ENCODE data around the gene HTRA1. TPM values are rescaled to one million over a fixed set of nuclear protein-coding genes. Genes with fewer than 3 reads are reported as not detected.

HTRA1 gene
- total RNA-seq, 3 donors from 2014 or later = 0.13 to 0.41 (median 0.26) TPM

DNA sequence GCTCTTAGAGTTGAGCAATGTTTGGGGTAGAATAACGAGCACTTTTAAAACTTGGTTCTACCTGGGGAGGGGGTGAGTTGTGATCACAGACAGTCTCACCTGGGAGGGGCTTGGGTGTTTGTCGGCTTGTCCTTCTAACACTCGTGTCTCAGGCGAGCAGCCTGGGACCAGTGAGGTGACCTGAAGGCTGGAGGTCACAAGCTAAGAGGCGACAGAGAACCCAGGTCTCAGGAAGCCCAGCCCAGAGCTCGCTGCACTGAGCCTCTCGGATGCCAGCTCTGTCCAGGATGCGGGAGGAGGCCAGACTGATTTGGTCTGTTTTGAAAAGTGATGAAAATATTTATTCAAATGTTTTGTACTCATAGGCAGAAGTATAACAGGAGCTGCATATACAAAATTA is 11.8 kb downstream of the HTRA1 start:
- ATAC-seq (no peak), DNase-seq (no peak)
- Mint-ChIP-seq H3K36me3 (ENCODE audit: insufficient read depth) (no peaks in the 10 kb centered on the region), H3K4me1 (ENCODE audit: low read depth) (peaks cover 5% of the 10 kb centered on the region), H3K27me3 (ENCODE audit: low read depth) (peaks cover 12% of the 10 kb centered on the region), H3K9me3 (no peaks in the 10 kb centered on the region), H3K4me3 (no peak overlapping the region)

DNA sequence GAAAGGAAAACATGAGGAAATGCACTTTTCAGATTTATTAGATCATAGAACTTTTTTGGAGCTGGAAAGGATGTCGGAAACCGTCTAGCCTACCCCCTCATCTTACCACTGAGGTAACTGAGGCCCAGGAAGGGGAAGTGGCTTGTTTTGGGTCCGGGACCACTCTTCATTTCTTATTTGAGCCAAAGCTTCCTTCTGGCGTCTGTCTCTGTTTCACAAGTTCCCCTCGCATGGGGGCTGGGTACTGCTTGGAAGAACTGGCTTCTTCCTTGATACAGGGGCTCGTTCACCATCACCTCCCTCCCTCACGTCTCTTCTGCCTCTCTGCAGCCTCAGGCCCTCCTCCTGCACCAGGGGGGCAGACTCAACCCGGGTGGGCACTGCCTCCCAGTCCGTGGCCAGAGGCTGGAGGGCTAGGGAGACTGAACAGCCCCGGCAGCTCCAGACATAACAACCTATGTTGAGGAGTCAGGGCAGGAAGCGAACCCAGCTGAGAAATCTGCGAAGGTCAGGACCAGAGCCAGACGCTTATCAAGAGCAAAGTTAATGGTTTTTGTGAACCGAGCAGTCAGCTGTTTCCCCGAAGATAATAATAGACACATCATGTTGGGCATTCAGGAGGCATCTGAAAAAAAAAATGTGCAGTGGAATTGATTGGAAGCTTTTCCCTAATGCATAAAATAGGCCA is 12.9 kb downstream of the HTRA1 start:
- DNase-seq (no peak), ATAC-seq (no peak)
- Mint-ChIP-seq H3K36me3 (ENCODE audit: insufficient read depth) (no peaks in the 10 kb centered on the region), H3K9me3 (no peaks in the 10 kb centered on the region), H3K4me1 (ENCODE audit: low read depth) (peaks cover 5% of the 10 kb centered on the region), H3K27me3 (ENCODE audit: low read depth) (peaks cover 12% of the 10 kb centered on the region), H3K4me3 (no peak overlapping the region)

DNA sequence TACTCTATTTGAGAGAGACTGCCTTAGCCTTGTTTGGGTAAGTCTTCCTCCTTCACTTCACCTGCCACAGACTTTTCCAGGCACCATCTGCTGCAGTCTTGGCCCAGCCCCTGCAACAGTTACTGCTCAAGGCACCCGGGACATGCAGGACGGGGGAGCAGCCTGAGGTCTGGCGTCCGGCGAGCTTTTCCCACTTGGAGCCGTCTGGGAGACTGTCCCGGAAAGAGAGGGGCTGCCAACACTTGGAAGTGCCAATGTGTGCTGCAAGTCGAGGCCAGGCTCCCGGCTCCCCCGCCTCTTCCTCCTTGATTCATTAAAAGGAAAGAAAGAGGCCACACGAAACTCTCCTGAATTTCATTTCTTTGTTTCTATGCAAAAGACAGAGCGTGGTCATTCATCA is 13.7 kb downstream of the HTRA1 start:
- ATAC-seq = no peak
- H3K27me3 Mint-ChIP-seq (ENCODE audit: low read depth) = peaks cover 12% of the 10 kb centered on the region
- no peak overlapping the region for H3K4me3 Mint-ChIP-seq
- no peaks in the 10 kb centered on the region for H3K36me3 Mint-ChIP-seq (ENCODE audit: insufficient read depth)
- peaks cover 5% of the 10 kb centered on the region for H3K4me1 Mint-ChIP-seq (ENCODE audit: low read depth)
- no peaks in the 10 kb centered on the region for H3K9me3 Mint-ChIP-seq
- DNase-seq = no peak

DNA sequence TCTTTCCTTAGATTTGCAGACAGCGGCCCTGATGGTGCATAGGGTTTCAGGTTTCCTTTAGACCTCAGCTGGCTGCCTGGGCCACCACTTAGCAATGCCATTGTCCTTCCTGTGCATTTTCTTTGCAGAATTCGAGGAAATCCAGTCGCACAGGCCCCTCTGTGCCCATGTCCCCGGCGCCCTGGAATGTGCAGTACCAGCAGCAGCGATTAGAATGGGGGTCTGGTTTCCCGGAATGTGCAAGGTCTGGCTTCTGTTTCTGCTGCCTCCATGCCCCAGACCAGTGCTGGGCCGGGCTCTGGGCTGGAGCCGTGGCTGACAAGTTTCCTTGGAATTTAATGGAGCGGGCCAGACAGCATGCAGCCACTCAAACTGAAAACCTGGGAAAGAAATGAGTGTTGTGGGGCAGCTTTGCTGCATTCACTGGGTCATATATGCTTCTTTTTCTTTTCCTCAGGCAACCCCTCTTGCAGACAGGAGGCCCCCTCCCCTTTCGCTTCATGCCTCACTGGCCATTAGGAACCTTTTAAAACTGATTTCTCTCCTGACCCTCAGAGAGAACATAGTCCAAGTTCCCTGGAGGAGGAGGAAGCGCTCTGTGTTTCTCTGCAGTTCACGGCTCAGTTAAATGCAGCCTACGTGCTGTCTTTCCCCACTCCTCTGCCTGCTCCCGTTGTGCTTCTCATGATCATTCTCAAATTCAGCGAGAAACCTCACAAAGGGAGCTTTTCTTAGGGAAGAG is 14.4 kb downstream of the HTRA1 start:
- Mint-ChIP-seq H3K36me3 (ENCODE audit: insufficient read depth) (no peaks in the 10 kb centered on the region), H3K4me1 (ENCODE audit: low read depth) (peaks cover 5% of the 10 kb centered on the region), H3K9me3 (no peaks in the 10 kb centered on the region), H3K27me3 (ENCODE audit: low read depth) (peaks cover 12% of the 10 kb centered on the region), H3K4me3 (no peak overlapping the region)
- ATAC-seq = no peak
- DNase-seq = no peak

DNA sequence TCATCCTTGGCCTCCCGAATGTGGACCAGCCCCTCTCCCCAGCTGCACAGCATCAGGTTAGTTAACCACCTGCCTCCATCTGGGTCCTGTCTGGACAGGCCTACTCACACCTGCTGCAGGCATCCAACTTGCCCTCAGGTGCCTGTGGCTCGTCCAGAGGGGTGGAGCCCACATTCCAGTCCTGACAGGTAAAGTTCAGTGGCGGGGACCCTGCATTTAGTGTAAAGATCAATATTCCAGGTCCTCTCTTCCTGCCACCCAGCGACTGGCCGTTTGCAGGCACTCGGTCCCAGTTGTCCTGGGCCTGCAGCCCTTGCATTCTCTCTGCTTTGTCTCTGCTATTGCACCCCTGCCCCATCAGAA is 15.0 kb downstream of the HTRA1 start:
- peaks cover 12% of the 10 kb centered on the region for H3K27me3 Mint-ChIP-seq (ENCODE audit: low read depth)
- H3K9me3 Mint-ChIP-seq = no peaks in the 10 kb centered on the region
- no peak for DNase-seq
- no peak for ATAC-seq
- H3K4me1 Mint-ChIP-seq (ENCODE audit: low read depth) = peaks cover 5% of the 10 kb centered on the region
- no peaks in the 10 kb centered on the region for H3K36me3 Mint-ChIP-seq (ENCODE audit: insufficient read depth)
- no peak overlapping the region for H3K4me3 Mint-ChIP-seq

DNA sequence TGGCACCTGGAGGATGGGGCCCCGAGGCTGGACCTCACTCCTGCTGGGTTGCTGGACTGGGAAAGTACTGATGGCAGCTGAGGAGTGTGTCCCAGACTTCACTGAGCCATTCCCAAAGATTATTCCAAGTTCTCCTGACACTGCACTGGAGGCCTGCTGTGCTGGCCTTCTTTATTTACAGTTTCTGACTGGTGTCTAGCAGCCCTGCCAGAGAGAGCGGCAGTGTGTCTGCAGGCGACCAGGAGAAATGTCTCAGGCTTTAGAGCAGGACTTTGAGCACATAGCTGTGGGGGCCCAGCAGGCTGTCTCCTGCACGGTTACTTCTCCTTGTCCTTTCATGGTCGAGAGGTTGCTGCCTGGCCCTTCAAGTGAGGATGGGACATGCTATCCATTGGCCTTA is 16.1 kb downstream of the HTRA1 start:
- ATAC-seq (no peak), DNase-seq (no peak)
- Mint-ChIP-seq H3K4me3 (no peak overlapping the region), H3K4me1 (ENCODE audit: low read depth) (peaks cover 5% of the 10 kb centered on the region), H3K27me3 (ENCODE audit: low read depth) (peaks cover 10% of the 10 kb centered on the region), H3K36me3 (ENCODE audit: insufficient read depth) (no peaks in the 10 kb centered on the region), H3K9me3 (peaks cover 5% of the 10 kb centered on the region)

DNA sequence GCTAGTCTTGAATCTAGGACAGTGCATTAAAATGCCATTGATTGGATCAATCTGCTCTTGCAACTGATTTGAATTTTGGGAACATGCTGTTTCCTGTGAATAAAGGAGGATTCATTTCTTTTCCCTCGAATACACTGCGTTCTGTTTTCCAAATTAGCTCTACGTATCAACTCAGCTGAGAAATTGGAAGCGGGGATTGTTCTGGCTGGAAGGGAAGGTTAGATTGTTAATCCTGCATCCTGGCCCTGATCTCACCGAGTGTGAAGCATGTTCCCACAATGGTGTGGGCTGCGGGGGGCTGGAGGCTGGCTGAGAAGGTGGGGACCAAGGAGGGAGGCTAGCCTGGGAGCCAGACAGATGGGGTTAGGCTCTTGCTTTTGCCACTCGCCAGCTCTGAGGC is 17.6 kb downstream of the HTRA1 start:
- Mint-ChIP-seq H3K27me3 (ENCODE audit: low read depth) (peaks cover 10% of the 10 kb centered on the region), H3K4me3 (no peak overlapping the region), H3K4me1 (ENCODE audit: low read depth) (peaks cover 5% of the 10 kb centered on the region), H3K36me3 (ENCODE audit: insufficient read depth) (no peaks in the 10 kb centered on the region), H3K9me3 (peaks cover 5% of the 10 kb centered on the region)
- ATAC-seq (no peak), DNase-seq (no peak)

DNA sequence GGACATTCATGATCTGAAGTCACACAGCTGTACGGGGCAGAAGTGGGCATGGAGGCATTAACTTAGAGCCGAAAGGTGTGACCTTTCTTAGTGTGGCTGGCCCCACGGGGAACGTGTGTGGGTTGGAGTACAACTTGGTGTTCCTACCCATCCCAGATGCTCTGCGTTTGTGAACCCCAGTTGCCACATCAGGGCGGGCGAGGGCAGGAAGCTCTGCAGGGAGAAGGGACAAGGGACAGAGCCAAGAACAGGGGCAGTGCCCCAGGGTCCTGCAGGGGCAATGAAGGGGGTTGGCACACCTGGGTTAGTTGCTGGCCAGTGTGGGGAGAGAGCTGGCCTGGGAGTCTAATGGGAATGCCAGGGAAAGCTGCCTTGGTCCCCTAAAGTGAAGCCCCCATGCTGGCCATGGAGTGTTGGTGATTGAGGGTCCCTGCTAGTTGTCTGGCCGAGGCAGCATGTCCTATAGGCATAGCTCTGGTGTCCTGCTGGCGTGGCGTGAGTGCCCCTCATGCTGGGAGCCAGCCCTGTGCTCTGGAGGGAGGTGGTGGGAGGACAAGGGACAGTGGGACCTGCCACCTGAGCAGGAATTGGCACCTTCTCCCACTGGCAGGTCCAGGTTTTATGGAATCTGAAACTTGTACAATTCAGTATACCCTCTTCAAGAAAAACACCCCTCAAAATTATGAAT is 18.9 kb downstream of the HTRA1 start:
- H3K27me3 Mint-ChIP-seq (ENCODE audit: low read depth) = peaks cover 2% of the 10 kb centered on the region
- no peaks in the 10 kb centered on the region for H3K36me3 Mint-ChIP-seq (ENCODE audit: insufficient read depth)
- no peak for ATAC-seq
- DNase-seq = no peak
- H3K9me3 Mint-ChIP-seq = peaks cover 5% of the 10 kb centered on the region
- H3K4me1 Mint-ChIP-seq (ENCODE audit: low read depth) = no peaks in the 10 kb centered on the region
- no peak overlapping the region for H3K4me3 Mint-ChIP-seq

DNA sequence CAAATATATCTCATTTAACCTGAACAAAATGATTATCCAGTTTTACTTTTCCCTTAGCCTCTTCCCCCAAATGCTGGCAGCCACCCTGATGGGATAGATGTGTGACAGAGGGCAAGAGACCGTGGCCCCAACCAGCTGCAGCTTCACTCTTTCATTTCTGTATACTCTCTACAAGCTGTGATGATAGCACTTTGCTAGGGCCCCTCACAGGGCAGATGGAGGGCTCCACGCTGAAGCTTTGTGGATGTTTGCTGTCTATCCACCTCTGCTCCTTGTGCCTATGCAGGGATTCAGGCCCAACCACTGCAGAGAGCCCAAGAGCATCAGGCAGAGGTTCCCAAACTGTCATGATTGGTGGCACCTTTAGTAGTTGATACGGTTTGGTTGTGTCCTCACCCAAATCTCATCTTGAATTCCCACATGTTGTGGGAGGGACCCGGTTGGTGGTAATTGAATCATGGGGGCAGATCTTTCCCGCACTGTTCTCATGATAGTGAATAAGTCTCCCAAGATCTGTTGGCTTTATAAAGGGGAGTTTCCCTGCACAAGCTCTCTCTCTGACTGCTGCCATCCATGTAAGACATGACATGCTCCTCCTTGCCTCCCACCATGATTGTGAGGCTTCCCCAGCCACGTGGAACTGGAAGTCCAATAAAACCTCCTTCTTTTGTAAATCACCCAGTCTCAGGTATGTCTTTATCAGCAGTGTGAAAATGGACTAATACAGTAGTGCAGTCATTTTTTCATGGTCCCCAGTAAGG is 20.1 kb downstream of the HTRA1 start:
- no peak for ATAC-seq
- H3K4me1 Mint-ChIP-seq (ENCODE audit: low read depth) = no peaks in the 10 kb centered on the region

DNA sequence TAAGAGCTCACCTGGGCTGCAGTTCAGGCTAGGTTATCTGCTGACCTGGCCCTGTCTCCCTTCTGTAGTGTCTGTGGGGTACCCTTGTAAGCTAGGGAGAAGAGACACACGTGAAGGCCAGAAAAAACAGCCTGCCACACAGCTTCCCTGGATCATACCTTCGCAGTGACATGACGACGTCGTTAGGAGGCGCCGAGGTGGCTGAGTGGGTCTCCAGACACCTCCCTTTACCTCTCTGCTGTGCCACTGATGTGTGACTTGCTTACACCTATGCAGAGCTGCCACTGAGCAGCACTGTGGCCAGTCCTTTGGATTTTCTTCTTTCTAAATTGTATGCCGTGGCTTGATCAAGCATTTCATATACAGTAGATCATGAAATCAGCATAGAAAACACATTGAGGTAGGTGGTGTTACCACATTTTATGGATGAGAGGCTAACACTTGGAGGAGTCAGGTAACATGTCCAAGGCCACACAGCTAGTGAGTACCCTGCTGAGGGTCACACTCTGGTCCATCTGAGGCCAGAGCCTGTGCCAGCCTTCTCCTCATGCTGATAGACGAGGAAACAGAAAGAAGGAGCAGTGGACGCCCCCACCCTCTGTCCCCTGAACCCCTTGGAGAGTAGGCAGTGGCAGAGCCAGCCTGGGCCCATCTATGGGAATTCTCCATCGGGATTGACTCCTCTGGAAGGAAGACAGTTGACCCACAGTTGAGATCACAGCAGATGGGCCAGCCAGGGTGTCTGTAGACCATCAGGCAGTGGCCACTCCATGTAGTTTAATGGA is 23.1 kb downstream of the HTRA1 start:
- Mint-ChIP-seq H3K9me3 (peaks cover 5% of the 10 kb centered on the region), H3K27me3 (ENCODE audit: low read depth) (peaks cover 3% of the 10 kb centered on the region), H3K4me1 (ENCODE audit: low read depth) (no peaks in the 10 kb centered on the region), H3K36me3 (ENCODE audit: insufficient read depth) (no peaks in the 10 kb centered on the region), H3K4me3 (no peak overlapping the region)
- DNase-seq (no peak), ATAC-seq (no peak)

More for the DNA sequence above, 20.1 kb downstream of the HTRA1 start:
- Mint-ChIP-seq H3K36me3 (ENCODE audit: insufficient read depth) (no peaks in the 10 kb centered on the region), H3K27me3 (ENCODE audit: low read depth) (peaks cover 2% of the 10 kb centered on the region), H3K4me3 (no peak overlapping the region), H3K9me3 (peaks cover 5% of the 10 kb centered on the region)
- DNase-seq = no peak

DNA sequence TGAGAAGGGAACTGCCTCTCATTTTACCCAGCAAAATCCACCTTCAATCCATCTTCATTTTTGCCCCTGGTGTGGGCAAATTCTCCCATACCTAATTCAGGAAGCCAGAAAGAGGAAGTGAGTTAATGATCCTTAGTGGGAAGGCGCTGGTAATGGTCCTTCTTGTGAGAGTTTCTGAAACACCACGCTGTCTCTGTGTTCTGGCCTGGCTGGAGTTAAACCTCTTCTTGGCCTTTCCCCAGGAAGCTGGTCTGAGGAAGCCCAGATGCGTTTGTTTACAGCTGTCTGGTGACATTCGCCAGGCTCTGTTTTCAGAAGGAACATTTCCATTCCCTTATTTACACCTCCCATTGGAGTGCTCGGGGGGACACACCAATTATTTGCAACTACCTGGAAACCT is 24.3 kb downstream of the HTRA1 start:
- DNase-seq = no peak
- Mint-ChIP-seq H3K4me1 (ENCODE audit: low read depth) (peaks cover 4% of the 10 kb centered on the region), H3K36me3 (ENCODE audit: insufficient read depth) (no peaks in the 10 kb centered on the region), H3K27me3 (ENCODE audit: low read depth) (peaks cover 3% of the 10 kb centered on the region), H3K9me3 (peaks cover 5% of the 10 kb centered on the region), H3K4me3 (no peak overlapping the region)
- ATAC-seq = no peak

DNA sequence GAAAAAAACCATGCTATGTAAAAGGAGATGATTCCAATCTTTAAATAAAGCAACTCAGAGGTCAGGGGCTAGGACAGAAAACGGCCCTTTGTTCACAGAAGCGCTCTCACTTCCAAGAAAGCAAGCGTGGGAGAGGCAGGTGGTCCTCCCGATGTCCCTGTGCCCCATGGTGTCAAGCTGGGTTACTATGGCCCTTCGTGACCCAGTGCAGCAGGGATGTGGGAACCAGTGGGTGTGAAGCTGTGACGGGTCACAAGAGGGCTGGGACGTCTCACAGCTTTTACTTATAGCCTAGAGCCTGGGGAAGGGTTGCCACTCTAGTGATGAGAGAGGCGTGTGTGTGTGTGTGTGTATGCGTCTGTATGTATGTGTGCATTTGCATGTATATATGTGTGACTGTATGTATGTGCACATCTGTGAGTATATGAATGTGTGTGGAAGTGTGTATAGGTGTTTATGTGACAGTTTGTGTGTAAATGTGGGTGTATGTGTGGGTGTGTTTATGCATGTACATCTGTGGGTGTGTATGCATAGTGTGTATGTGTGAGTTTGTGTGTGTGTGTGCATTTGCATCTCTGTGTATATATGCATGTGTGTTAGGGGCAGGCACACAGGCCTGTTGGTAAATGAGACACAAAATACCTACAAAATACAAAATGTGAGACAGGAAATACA is 25.2 kb downstream of the HTRA1 start:
- Mint-ChIP-seq H3K4me3 (no peak overlapping the region), H3K9me3 (peaks cover 4% of the 10 kb centered on the region), H3K4me1 (ENCODE audit: low read depth) (peaks cover 13% of the 10 kb centered on the region), H3K36me3 (ENCODE audit: insufficient read depth) (no peaks in the 10 kb centered on the region), H3K27me3 (ENCODE audit: low read depth) (peaks cover 3% of the 10 kb centered on the region)
- no peak for DNase-seq
- no peak for ATAC-seq

DNA sequence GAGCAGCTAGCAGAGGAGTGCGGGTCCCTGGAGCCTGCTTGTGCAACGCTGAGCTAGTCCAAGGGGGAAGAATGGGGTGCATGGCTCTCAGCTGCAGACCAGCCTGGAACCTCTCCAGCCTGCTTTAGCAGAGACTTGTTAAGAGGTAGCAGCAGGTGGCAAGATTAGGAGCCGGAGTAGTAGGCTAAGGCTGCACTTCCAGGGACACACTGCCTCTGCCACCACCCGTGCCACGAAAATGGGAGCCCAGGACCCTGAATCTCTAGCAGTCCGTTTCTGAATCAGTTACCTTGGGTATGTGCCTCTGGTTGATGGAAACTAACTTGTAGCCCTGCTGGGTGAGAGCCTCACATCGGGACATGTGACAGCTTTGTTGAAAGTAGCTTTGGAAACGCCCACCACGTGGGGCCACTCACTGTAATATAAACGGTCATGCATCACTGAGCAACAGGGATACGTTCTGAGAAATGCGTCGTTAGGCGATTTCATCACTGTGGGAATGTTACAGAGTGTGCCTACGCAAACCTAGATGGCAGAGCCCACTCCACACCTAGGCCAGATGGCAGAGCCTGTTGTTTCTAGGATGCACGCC is 25.9 kb downstream of the HTRA1 start:
- H3K4me3 Mint-ChIP-seq = no peak overlapping the region
- ATAC-seq = no peak
- peaks cover 3% of the 10 kb centered on the region for H3K27me3 Mint-ChIP-seq (ENCODE audit: low read depth)

More for the DNA sequence above, 25.9 kb downstream of the HTRA1 start:
- H3K36me3 Mint-ChIP-seq (ENCODE audit: insufficient read depth) = no peaks in the 10 kb centered on the region
- H3K9me3 Mint-ChIP-seq = no peaks in the 10 kb centered on the region
- DNase-seq = no peak
- H3K4me1 Mint-ChIP-seq (ENCODE audit: low read depth) = peaks cover 18% of the 10 kb centered on the region
